Measurements from ENCODE around the gene VWDE. TPM values are rescaled to one million over a fixed set of nuclear protein-coding genes. Genes with fewer than 3 reads are reported as not detected.
A peak's percentile ranks its signal among the peaks of the same experiment; 100 is the strongest.

Gene VWDE
- total and polyA plus RNA-seq, 12 donors = 0.05 to 0.37 (median 0.07) TPM; not detected in 9

GRCh38 chr7:12436896-12437535 lies 33.4 kb upstream of the VWDE start:
- H3K36me3 ChIP-seq = no peaks in the 10 kb centered on the region
- H3K9me3 ChIP-seq = no peaks in the 10 kb centered on the region
- H3K27me3 ChIP-seq = no peaks in the 10 kb centered on the region
- DNase-seq (no peak), ATAC-seq (no peak)
- 43 to 54% methylated on average over 7 of the region's 7 CpGs for WGBS, 2 donors
- intact Hi-C loops (cut with DNase I) = loop anchor here in 2 of 10 donors (5.0 to 10.0 kb wide), 2 partner anchors 50 to 58 kb away; no protein-coding TSS in a partner anchor
- no peak overlapping the region for H3K4me3 ChIP-seq
- no peaks in the 10 kb centered on the region for H3K4me1 ChIP-seq
- no peak for TF ChIP-seq CTCF (IDR thresholded peaks at IDR 0.05)
- H3K27ac ChIP-seq = no peak overlapping the region

- intact Hi-C loops (cut with DNase I) = loop anchor here in 2 of 10 donors (5.0 to 10.0 kb wide), 2 partner anchors 51 to 59 kb away; no protein-coding TSS in a partner anchor
Measured at GRCh38 chr7:12436126-12436525, 32.5 kb upstream of the VWDE start.

GRCh38 chr7:12434012-12434642 lies 30.5 kb upstream of the VWDE start:
- H3K27me3 ChIP-seq = no peaks in the 10 kb centered on the region
- DNase-seq (no peak), ATAC-seq (no peak)
- H3K4me3 ChIP-seq = no peak overlapping the region
- no peaks in the 10 kb centered on the region for H3K36me3 ChIP-seq
- no peaks in the 10 kb centered on the region for H3K4me1 ChIP-seq
- H3K9me3 ChIP-seq = no peaks in the 10 kb centered on the region
- TF ChIP-seq CTCF (IDR thresholded peaks at IDR 0.05) = peak in 6 of 9 donors; percentile 21 to 49 (median 38)
- intact Hi-C loops (cut with DNase I) = loop anchor here in 1 of 10 donors (10.0 kb wide), 1 partner anchor 61 kb away; no protein-coding TSS in a partner anchor
- H3K27ac ChIP-seq = no peak overlapping the region

More at GRCh38 chr7:12436126-12436525, 32.5 kb upstream of the VWDE start:
- Histone ChIP-seq H3K9me3 (no peaks in the 10 kb centered on the region), H3K4me3 (no peak overlapping the region), H3K27ac (no peak overlapping the region), H3K4me1 (no peaks in the 10 kb centered on the region), H3K27me3 (no peaks in the 10 kb centered on the region), H3K36me3 (no peaks in the 10 kb centered on the region)
- DNase-seq = no peak
- ATAC-seq = no peak
- no peak for TF ChIP-seq CTCF (IDR thresholded peaks at IDR 0.05)

DNA sequence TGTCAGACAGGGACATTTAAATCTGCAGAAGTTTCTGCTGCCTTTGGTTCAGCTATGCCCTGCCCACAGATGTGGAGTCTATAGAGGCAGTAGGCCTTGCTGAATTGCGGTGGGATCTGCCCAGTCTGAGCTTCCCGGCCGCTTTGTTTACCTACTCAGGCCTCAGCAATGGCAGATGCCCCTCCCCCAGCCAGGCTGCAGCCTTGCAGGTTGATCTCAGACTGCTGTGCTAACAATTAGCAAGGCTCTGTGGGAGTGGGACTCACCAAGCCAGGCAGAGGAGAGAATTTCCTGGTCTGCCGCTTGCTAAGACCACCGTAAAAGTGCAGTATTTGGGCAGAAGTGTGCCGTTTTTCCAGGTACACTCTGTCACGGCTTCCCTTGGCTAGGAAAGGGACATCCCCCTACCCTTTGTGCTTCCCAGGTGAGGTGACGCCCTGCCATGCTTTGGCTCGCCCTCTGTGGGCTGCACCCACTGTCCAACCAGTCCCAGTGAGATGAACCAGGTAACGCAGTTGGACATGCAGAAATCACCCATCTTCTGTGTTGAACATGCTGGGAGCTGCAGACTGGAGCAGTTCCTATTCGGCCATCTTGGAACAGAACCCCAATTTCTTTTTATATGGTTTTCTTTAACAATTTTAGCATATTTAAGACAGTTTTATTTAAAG lies 28.4 kb upstream of the VWDE start:
- Histone ChIP-seq H3K9me3 (peaks cover 0 to 10% (median 0%) of the 10 kb centered on the region in 11 donors), H3K4me1 (no peaks in the 10 kb centered on the region), H3K36me3 (no peaks in the 10 kb centered on the region), H3K27me3 (no peaks in the 10 kb centered on the region), H3K4me3 (no peak overlapping the region), H3K27ac (no peak overlapping the region)
- intact Hi-C loops (cut with DNase I) = loop anchor here in 1 of 10 donors (10.0 kb wide), 1 partner anchor 63 kb away; no protein-coding TSS in a partner anchor
- ATAC-seq (no peak), DNase-seq (no peak)
- no peak for TF ChIP-seq CTCF (IDR thresholded peaks at IDR 0.05)
- WGBS, 2 donors = 74 to 77% methylated on average over 11 of the region's 11 CpGs
